ENCODE measurements around the gene NARF. TPM values are rescaled to one million over a fixed set of nuclear protein-coding genes. Genes with fewer than 3 reads are reported as not detected.
A peak's percentile ranks its signal among the peaks of the same experiment; 100 is the strongest.
"Not testable (repeated sequence)": the region's sequence is repeated elsewhere in the genome, so short reads cannot be mapped to it uniquely, and the experiment has no call there.

The NARF gene
- total RNA-seq, 4 donors from 2014 or later, result 15.3 to 55.5 (median 33.3) TPM

DNA sequence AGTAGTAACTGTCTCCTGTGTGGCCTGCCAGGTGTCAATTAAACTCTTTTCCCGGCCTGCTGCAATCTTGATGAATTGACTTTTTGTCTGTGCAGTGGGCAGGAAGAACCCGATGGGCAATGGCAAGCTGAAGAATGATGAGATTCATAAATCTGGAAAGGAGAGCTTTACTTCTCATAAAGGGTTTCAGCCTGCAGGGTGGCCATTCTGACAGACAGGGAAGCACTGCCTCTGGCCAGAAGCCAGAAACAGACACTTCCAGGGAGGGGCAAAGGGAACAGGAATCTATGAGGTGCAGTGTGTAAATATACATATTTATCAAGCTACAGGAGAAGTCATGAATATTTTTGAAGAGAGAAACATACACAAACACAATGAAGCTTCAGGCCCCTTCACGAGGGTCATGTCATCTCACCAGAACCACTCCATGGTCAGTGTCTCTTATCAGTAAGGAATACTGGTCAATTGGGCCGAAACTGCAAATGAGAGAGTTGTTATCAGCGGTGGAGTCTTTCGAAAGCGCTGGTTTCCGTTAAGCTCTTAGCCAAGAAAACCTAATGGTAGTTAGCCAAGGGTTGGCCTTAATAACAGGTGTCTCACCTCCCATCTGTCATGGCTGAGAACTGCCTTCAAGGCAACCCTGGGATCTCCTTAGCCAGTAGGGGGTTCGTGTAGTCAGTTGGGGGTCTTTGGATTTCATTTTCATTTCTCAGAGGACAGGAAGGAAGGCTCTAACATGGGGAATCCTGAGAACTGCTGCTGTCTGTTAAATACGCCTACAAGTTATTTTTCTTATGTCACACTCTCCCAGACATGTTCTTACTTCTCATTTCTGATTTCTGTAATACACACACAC lies 1.2 kb upstream of the NARF start:
- no peak for DNase-seq
- H3K27ac ChIP-seq, result peak overlapping the region; percentile 100
- H3K36me3 ChIP-seq, result no peaks in the 10 kb centered on the region
- peak overlapping the region; percentile 72 to 83 for H3K4me3 ChIP-seq
- H3K27me3 ChIP-seq, result no peaks in the 10 kb centered on the region
- H3K9me3 ChIP-seq, result no peaks in the 10 kb centered on the region
- TF ChIP-seq, protein P1, sequence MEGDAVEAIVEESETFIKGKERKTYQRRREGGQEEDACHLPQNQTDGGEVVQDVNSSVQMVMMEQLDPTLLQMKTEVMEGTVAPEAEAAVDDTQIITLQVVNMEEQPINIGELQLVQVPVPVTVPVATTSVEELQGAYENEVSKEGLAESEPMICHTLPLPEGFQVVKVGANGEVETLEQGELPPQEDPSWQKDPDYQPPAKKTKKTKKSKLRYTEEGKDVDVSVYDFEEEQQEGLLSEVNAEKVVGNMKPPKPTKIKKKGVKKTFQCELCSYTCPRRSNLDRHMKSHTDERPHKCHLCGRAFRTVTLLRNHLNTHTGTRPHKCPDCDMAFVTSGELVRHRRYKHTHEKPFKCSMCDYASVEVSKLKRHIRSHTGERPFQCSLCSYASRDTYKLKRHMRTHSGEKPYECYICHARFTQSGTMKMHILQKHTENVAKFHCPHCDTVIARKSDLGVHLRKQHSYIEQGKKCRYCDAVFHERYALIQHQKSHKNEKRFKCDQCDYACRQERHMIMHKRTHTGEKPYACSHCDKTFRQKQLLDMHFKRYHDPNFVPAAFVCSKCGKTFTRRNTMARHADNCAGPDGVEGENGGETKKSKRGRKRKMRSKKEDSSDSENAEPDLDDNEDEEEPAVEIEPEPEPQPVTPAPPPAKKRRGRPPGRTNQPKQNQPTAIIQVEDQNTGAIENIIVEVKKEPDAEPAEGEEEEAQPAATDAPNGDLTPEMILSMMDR (IDR thresholded peaks at IDR 0.05), result no peak
- no peak for TF ChIP-seq POLR2A (IDR thresholded peaks at IDR 0.05)
- peaks cover 0 to 3% of the 10 kb centered on the region in 2 donors for H3K4me1 ChIP-seq
- intact Hi-C loops (cut with DNase I; ENCODE audit: low total_unique reads), result no loop called here

DNA sequence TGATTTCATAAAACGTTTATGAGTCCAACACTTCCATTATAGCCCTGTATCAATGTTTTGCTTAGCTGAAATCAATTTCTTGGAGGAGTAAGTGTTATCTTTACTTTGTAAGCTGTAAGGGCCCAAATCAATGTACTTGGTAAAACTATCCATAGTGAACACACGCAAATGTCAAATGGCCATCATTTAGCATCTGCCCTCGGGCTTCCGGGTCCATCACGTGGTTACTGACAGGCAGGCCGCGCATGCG lies 687 bp upstream of the NARF start:
- no peaks in the 10 kb centered on the region for H3K27me3 ChIP-seq
- intact Hi-C loops (cut with DNase I; ENCODE audit: low total_unique reads), result no loop called here
- peaks cover 0 to 3% of the 10 kb centered on the region in 2 donors for H3K4me1 ChIP-seq
- H3K27ac ChIP-seq, result peak overlapping the region; percentile 100
- TF ChIP-seq POLR2A (IDR thresholded peaks at IDR 0.05), result no peak
- TF ChIP-seq, protein P1 (IDR thresholded peaks at IDR 0.05), result no peak
- DNase-seq, result no peak
- peak overlapping the region; percentile 72 to 83 for H3K4me3 ChIP-seq
- no peaks in the 10 kb centered on the region for H3K36me3 ChIP-seq
- no peaks in the 10 kb centered on the region for H3K9me3 ChIP-seq

DNA sequence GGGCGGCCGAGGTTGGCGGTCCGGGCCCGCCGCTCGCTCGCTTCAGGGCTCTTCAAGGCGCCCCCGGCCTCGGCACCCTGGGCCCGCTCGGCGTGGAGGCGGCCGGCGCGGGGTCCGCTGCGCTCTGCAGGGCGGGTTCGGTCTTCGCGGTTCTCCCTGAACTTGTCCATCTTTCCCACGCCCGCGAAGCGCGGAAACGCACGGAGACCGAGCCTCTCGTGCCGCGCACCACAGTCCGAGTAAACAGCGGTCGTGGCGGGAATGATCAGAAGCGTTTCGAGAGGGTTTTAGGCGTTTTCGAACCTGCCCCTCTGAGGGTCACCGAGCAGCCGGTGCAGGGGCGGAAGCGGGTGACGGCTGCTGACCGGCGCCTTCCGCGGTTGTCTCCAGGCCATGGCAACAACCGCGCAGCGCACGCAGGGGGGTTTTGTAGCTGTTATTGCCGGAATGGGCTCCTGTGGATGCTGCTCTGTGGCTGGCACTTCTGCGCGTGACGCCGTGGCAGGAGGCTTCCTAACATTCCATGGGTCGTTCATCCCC lies 414 bp downstream of the NARF start:
- DNase-seq, result no peak
- no peaks in the 10 kb centered on the region for H3K36me3 ChIP-seq

DNA sequence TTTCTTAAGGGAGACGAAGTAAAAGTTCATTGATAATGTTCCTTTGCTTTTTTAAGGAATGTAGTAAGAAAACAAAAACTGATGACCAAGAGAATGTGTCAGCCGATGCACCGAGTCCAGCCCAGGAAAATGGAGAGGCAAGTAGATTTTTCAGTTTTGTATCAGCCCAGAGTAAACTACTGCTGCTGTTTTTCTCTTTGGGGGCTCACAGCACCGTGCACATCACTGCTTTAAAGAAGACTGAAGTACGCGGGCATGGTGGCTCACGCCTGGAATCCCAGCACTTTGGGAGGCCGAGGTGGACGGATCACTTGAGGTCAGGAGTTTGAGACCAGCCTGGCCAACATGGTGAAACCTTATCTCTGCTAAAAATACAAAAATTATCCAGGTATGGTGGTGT lies 1.4 kb downstream of the NARF start:
- H3K36me3 ChIP-seq; H3K27ac ChIP-seq; intact Hi-C loops (cut with DNase I; ENCODE audit: low total_unique reads); DNase-seq; H3K9me3 ChIP-seq; H3K27me3 ChIP-seq; H3K4me1 ChIP-seq: not testable (repeated sequence)
- H3K4me3 ChIP-seq, result peak overlapping the region in 1 of 2 donors; percentile 83

More for the DNA sequence above, 414 bp downstream of the NARF start:
- H3K4me3 ChIP-seq, result peak overlapping the region; percentile 72 to 83
- TF ChIP-seq, protein P1 (IDR thresholded peaks at IDR 0.05), result no peak
- no peak for TF ChIP-seq POLR2A (IDR thresholded peaks at IDR 0.05)
- peak overlapping the region; percentile 100 for H3K27ac ChIP-seq
- H3K27me3 ChIP-seq, result no peaks in the 10 kb centered on the region
- peaks cover 0 to 3% of the 10 kb centered on the region in 2 donors for H3K4me1 ChIP-seq
- intact Hi-C loops (cut with DNase I; ENCODE audit: low total_unique reads), result no loop called here
- no peaks in the 10 kb centered on the region for H3K9me3 ChIP-seq

DNA sequence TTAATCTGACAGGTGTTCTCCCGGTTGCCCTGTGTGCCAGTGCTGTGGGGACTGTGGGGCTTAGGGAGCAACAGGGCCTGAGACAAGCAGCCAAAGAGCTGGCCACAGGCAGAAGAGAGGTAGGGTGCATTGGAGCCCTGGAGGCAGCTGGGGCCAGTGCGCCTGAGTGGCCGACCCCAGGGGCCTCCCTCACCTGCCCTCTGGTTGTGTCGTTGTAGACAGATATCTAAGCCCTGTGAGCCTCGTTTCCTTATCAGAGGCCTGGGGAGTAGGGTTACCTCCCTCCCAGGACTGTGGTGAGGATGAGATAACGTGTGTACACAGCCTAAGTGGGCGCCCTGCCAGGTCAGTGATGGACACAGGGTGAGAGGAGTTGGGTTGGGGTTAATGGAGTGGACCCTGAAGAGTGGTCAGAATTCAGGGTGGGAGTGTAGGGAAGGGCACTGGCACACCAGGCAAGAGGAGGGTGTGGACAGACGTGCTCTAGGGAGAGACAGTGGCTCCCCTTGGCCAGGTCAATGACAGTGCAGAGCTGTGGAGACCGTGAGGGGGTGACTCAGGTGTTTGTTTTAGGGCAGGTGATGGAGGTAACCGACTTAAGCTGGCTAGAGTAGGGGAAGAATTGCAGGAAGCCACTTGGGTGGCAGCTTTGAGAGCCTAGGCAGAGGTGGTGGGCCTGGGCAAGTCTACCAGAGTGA lies 3.4 kb downstream of the NARF start:
- no peak overlapping the region for H3K4me3 ChIP-seq
- peaks cover 0 to 3% of the 10 kb centered on the region in 2 donors for H3K4me1 ChIP-seq
- DNase-seq, result no peak
- H3K9me3 ChIP-seq, result no peaks in the 10 kb centered on the region
- no peaks in the 10 kb centered on the region for H3K36me3 ChIP-seq
- no peaks in the 10 kb centered on the region for H3K27me3 ChIP-seq
- TF ChIP-seq, protein P1 (IDR thresholded peaks at IDR 0.05), result no peak
- no peak for TF ChIP-seq POLR2A (IDR thresholded peaks at IDR 0.05)
- intact Hi-C loops (cut with DNase I; ENCODE audit: low total_unique reads), result no loop called here
- no peak overlapping the region for H3K27ac ChIP-seq

Measured in uterus (tissue), 4 donors.